H1 (cell line): ENCODE data around the gene FAM131C. TPM values are rescaled to one million over a fixed set of nuclear protein-coding genes. Genes with fewer than 3 reads are reported as not detected.
"Not testable (repeated sequence)": the region's sequence is repeated elsewhere in the genome, so short reads cannot be mapped to it uniquely, and the experiment has no call there.

Experiments used
- CTCF ChIA-PET: fragments of 300-600 bp; sonication (Branson Sonifier 250); formaldehyde crosslinking; loops from one replicate; lab custom pipeline; 2021; ENCODE audit not compliant: partially characterized antibody; lab: Charles Lee
- POLR2A ChIA-PET: fragments of 300-600 bp; sonication (Branson Sonifier 250); formaldehyde crosslinking; loops from one replicate; lab custom pipeline; 2021; ENCODE audit warnings: inconsistent platforms; ENCODE audit not compliant: partially characterized antibody; lab: Charles Lee
- DNase-seq, 2 experiments: peaks; one replicate each; pipeline versions ENCODE4 v3.0.0 to v3.0.0-alpha.2; 2010 to 2022; ENCODE audit warnings: low spot score in 2 of 2, low read depth in 1 of 2, mixed read lengths in 1 of 2
- FAIRE-seq: peaks from 2 replicates; lab custom pipeline; 2011; peaks lifted over from hg19 to GRCh38; lab: Jason Lieb, UNC
- H2AFZ ChIP-seq: 2 replicates; pipeline ENCODE4 v1.8.1; 2012; ENCODE audit warnings: low read length, inconsistent platforms
- H2AK5ac ChIP-seq: 2 replicates; pipeline ENCODE4 v1.6.1; 2013; ENCODE audit warnings: low read depth, low read length
- H2BK120ac ChIP-seq: replicated peaks from 2 replicates; pipeline ENCODE3; 2013; ENCODE audit warnings: low read depth, low read length, inconsistent platforms
- H2BK12ac ChIP-seq: 2 replicates; pipeline ENCODE4 v1.6.1; 2013; ENCODE audit warnings: low read depth, low read length
- H2BK15ac ChIP-seq: 2 replicates; pipeline ENCODE4 v1.6.1; 2013; ENCODE audit warnings: low read length
- H2BK20ac ChIP-seq: 2 replicates; pipeline ENCODE4 v1.6.1; 2013; ENCODE audit warnings: low read length
- H2BK5ac ChIP-seq: 2 replicates; pipeline ENCODE4 v1.6.1; 2013; ENCODE audit warnings: low read depth, low read length
- H3K14ac ChIP-seq: 2 replicates; pipeline ENCODE4 v1.6.1; 2013; ENCODE audit warnings: inconsistent platforms; ENCODE audit not compliant: insufficient read length
- H3K18ac ChIP-seq: 2 replicates; pipeline ENCODE4 v1.6.1; 2013; ENCODE audit warnings: low read length; ENCODE audit errors: extremely low read depth
- H3K23ac ChIP-seq: 2 replicates; pipeline ENCODE4 v1.6.1; 2013; ENCODE audit warnings: inconsistent platforms; ENCODE audit not compliant: insufficient read length
- H3K23me2 ChIP-seq: 2 replicates; pipeline ENCODE4 v1.6.1; 2013; ENCODE audit warnings: low read depth, low read length
- H3K27ac ChIP-seq: 2 replicates; pipeline ENCODE4 v1.6.1; 2011; ENCODE audit warnings: low read depth, low read length, inconsistent platforms
- H3K27me3 ChIP-seq, 4 experiments: replicated peaks in 1 of 4; 1 replicate in 1 of 4; 2 replicates in 3 of 4; pipeline versions ENCODE4 v1.6.1 to v1.8.1; 2011 to 2013; ENCODE audit warnings: low read length in 3 of 4, mild to moderate bottlenecking in 3 of 4, inconsistent platforms in 2 of 4, mixed read lengths in 2 of 4, moderate library complexity in 1 of 4; ENCODE audit not compliant: control insufficient read depth in 3 of 4, insufficient read depth in 3 of 4; ENCODE audit errors: extremely low read depth in 1 of 4
- H3K36me3 ChIP-seq, 4 experiments: 2 replicates each; pipeline versions ENCODE4 v1.6.1 to v1.8.1; 2011 to 2013; ENCODE audit warnings: mild to moderate bottlenecking in 4 of 4, low read length in 3 of 4, moderate library complexity in 2 of 4, control low read depth in 1 of 4, inconsistent platforms in 1 of 4; ENCODE audit not compliant: insufficient read depth in 4 of 4, control insufficient read depth in 2 of 4
- H3K4ac ChIP-seq: replicated peaks from 2 replicates; pipeline ENCODE3; 2013; ENCODE audit warnings: low read length, low read depth, mixed read lengths, inconsistent platforms; ENCODE audit not compliant: insufficient read length
- H3K4me1 ChIP-seq, 4 experiments: replicated peaks in 1 of 4; 1 replicate in 1 of 4; 2 replicates in 3 of 4; pipeline versions ENCODE4 v1.6.1 to v1.8.1; 2011 to 2013; ENCODE audit warnings: low read length in 3 of 4, inconsistent platforms in 2 of 4, mixed read lengths in 1 of 4; ENCODE audit not compliant: insufficient read depth in 4 of 4, control insufficient read depth in 3 of 4
- H3K4me2 ChIP-seq, 2 experiments: 2 replicates each; pipeline versions ENCODE4 v1.6.1 to v1.8.1; 2011 to 2013; ENCODE audit warnings: low read depth in 2 of 2, low read length in 2 of 2, control low read depth in 1 of 2, inconsistent platforms in 1 of 2, mild to moderate bottlenecking in 1 of 2; ENCODE audit not compliant: insufficient read depth in 1 of 2
- H3K4me3 ChIP-seq, 4 experiments: fragments of 200-600, 300-600 bp in 1 of 4; sonication (generic), shearing (Covaris generic), sonication (Bioruptor Twin) in 1 of 4; 2 replicates each; pipeline versions ENCODE4 v1.5.1 to v1.8.1; 2011 to 2016; ENCODE audit warnings: low read length in 4 of 4, low read depth in 3 of 4, control low read depth in 2 of 4, inconsistent platforms in 2 of 4, mild to moderate bottlenecking in 2 of 4, mixed read lengths in 1 of 4, moderate library complexity in 1 of 4; ENCODE audit not compliant: insufficient read depth in 2 of 4; ENCODE audit errors: extremely low read depth in 1 of 4
- H3K56ac ChIP-seq: replicated peaks from 2 replicates; pipeline ENCODE3; 2013; ENCODE audit warnings: low read depth, mild to moderate bottlenecking, mixed read lengths, low read length, inconsistent platforms; ENCODE audit not compliant: insufficient read length
- H3K79me1 ChIP-seq: 2 replicates; pipeline ENCODE4 v1.6.1; 2013; ENCODE audit warnings: low read depth, low read length, control low read depth
- H3K79me2 ChIP-seq, 2 experiments: 2 replicates each; pipeline versions ENCODE4 v1.6.1 to v1.8.1; 2012 to 2013; ENCODE audit warnings: low read length in 2 of 2, mild to moderate bottlenecking in 2 of 2, inconsistent platforms in 1 of 2; ENCODE audit not compliant: insufficient read depth in 2 of 2, control insufficient read depth in 1 of 2
- H3K9ac ChIP-seq, 4 experiments: replicated peaks in 1 of 4; 1 replicate in 1 of 4; 2 replicates in 3 of 4; pipeline versions ENCODE4 v1.6.1 to v1.8.1; 2011 to 2013; ENCODE audit warnings: low read depth in 3 of 4, low read length in 3 of 4, control low read depth in 2 of 4, mild to moderate bottlenecking in 2 of 4, moderate library complexity in 2 of 4, inconsistent platforms in 1 of 4; ENCODE audit errors: extremely low read depth in 1 of 4
- H3K9me3 ChIP-seq, 2 experiments: 2 replicates each; pipeline versions ENCODE4 v1.6.1 to v1.8.1; 2012 to 2013; ENCODE audit warnings: mild to moderate bottlenecking in 2 of 2, moderate library complexity in 2 of 2, control low read depth in 1 of 2, inconsistent platforms in 1 of 2, low read depth in 1 of 2, low read length in 1 of 2, mixed read lengths in 1 of 2; ENCODE audit not compliant: insufficient read depth in 2 of 2
- H4K20me1 ChIP-seq, 2 experiments: replicated peaks in 1 of 2; 2 replicates each; pipeline versions ENCODE3 to v1.8.1; 2011 to 2013; ENCODE audit warnings: inconsistent platforms in 2 of 2, low read length in 2 of 2, mild to moderate bottlenecking in 1 of 2; ENCODE audit not compliant: insufficient read depth in 2 of 2, control insufficient read depth in 1 of 2
- H4K5ac ChIP-seq: 2 replicates; pipeline ENCODE4 v1.6.1; 2013; ENCODE audit warnings: low read length, low read depth, mixed read lengths, inconsistent platforms; ENCODE audit not compliant: insufficient read length
- H4K8ac ChIP-seq: 2 replicates; pipeline ENCODE4 v1.8.0; 2013; ENCODE audit warnings: mild to moderate bottlenecking, moderate library complexity, low read length, inconsistent platforms; ENCODE audit not compliant: insufficient read depth; ENCODE audit errors: extremely low read depth
- H4K91ac ChIP-seq: replicated peaks from 2 replicates; pipeline ENCODE3; 2013; ENCODE audit warnings: low read length, mixed read lengths, inconsistent platforms; ENCODE audit not compliant: insufficient read length
- BACH1 ChIP-seq: IDR thresholded peaks from 2 replicates; pipeline ENCODE4 v1.6.1; 2012; ENCODE audit warnings: low read length, improper control_type of control experiment
- CHD2 ChIP-seq: IDR thresholded peaks from 2 replicates; pipeline ENCODE4 v1.6.1; 2012; ENCODE audit warnings: low read length, improper control_type of control experiment
- KDM1A ChIP-seq: fragments of 200-600, 300-600 bp; sonication (generic); IDR thresholded peaks from 2 replicates; pipeline ENCODE4 v1.7.1; 2016; ENCODE audit warnings: mild to moderate bottlenecking, low read length, borderline replicate concordance
- ZNF274 ChIP-seq: IDR thresholded peaks from 2 replicates; pipeline ENCODE4 v1.7.0; 2012; ENCODE audit warnings: low read length, borderline replicate concordance; ENCODE audit errors: extremely low read depth
- WGBS, 2 experiments: shearing (Covaris generic) in 1 of 2; methylation state at CpG; one replicate each; pipeline versions ENCODE4 v1.1.6 to v1.1.7; 2013 to 2015; ENCODE audit warnings: low lambda C conversion rate in 2 of 2, mixed read lengths in 2 of 2, inconsistent platforms in 1 of 2, low coverage in 1 of 2, missing lambda C conversion rate in 1 of 2; ENCODE audit not compliant: insufficient replicate concordance in 2 of 2, insufficient coverage in 1 of 2, insufficient read length in 1 of 2; ENCODE audit errors: extremely low coverage in 1 of 2, missing lambda C conversion rate in 1 of 2; 5-methylcytosine and 5-hydroxymethylcytosine counted together
- polyA plus RNA-seq, 7 experiments: library from polyadenylated mRNA; depleted of rRNA in 3 of 7; stranded (reverse) in 5 of 7; unstranded in 2 of 7; fragments of >200 nt in 5 of 7; fragments of 200-250 nt in 2 of 7; gene quantifications; 1 replicate in 5 of 7; 2 replicates in 1 of 7; 4 replicates in 1 of 7; pipeline versions ENCODE4 v1.2.1 to v1.2.3, GENCODE V29; 2011 to 2013; ENCODE audit warnings: missing spikeins in 2 of 7, mixed read lengths in 2 of 7
- total RNA-seq: library from RNA; stranded (reverse); fragmentation: NEBNext Ultra II Directional; extraction: Animal tissue kit (Norgen Biotek cat#: 25700); gene quantifications from 2 replicates; pipeline ENCODE4 v1.2.1, GENCODE V29; 2021

The FAM131C gene
- total and polyA plus RNA-seq, 2 of the 8 experiments (the other 6 are each of a cell fraction or from before 2014, with no cell fraction given), result 0.73 to 0.78 TPM

GRCh38 chr1:16029288-16029687 lies 44.2 kb downstream of the FAM131C start (continued):
- no peak for TF ChIP-seq CHD2
- no peak for TF ChIP-seq KDM1A
- no peak for TF ChIP-seq BACH1
- TF ChIP-seq ZNF274, result no peak

GRCh38 chr1:16029003-16029268 lies 44.5 kb downstream of the FAM131C start:
- H3K79me1 ChIP-seq, H4K5ac ChIP-seq, H3K36me3 ChIP-seq, H3K4me3 ChIP-seq, H3K18ac ChIP-seq, H3K27me3 ChIP-seq, H2BK120ac ChIP-seq, FAIRE-seq, H3K56ac ChIP-seq, H3K14ac ChIP-seq, H3K4ac ChIP-seq, H3K23me2 ChIP-seq, H3K4me2 ChIP-seq, H3K9ac ChIP-seq, H3K27ac ChIP-seq, H4K20me1 ChIP-seq, H2BK12ac ChIP-seq, H3K23ac ChIP-seq, H2BK5ac ChIP-seq, H3K79me2 ChIP-seq, H2AK5ac ChIP-seq, H3K9me3 ChIP-seq, H2BK15ac ChIP-seq, H4K91ac ChIP-seq, H4K8ac ChIP-seq, DNase-seq, H2AFZ ChIP-seq, H2BK20ac ChIP-seq: not testable (repeated sequence)
- H3K4me1 ChIP-seq, result peaks cover 0 to 17% (median 9%) of the 10 kb centered on the region in 4 experiments; a peak in 6 of 7 replicates
- CTCF ChIA-PET, result interaction anchor here (1.2 to 2.7 kb wide), 2 partner anchors 20 to 21 kb away, joined by 4 to 21 read pairs; no protein-coding TSS in a partner anchor
- POLR2A ChIA-PET, result interaction anchor here (0.9 to 1.8 kb wide), 2 partner anchors 13 to 16 kb away, joined by 3 to 8 read pairs; no protein-coding TSS in a partner anchor
- WGBS, 2 experiments, result 82% methylated on average over 5 of the region's 13 CpGs; no CpG with 5 or more reads in 1 of the 2 experiments
